ENCODE results near the gene SYVN1.
"Not testable (repeated sequence)": the region's sequence is repeated elsewhere in the genome, so short reads cannot be mapped to it uniquely, and the experiment has no call there.

Gene SYVN1

GRCh38 chr11:65126624-65127274 lies 7.6 kb downstream of the SYVN1 start:
- DNase-seq = no peak

- DNase-seq = no peak
Observed at GRCh38 chr11:65125197-65126056, 8.9 kb downstream of the SYVN1 start.

- no peak for DNase-seq
Observed at GRCh38 chr11:65124480-65125196, 9.7 kb downstream of the SYVN1 start.

GRCh38 chr11:65121865-65122696 lies 12.2 kb downstream of the SYVN1 start, which contains the start of the genes FAU and MRPL49:
FAU (minus strand) TSS chr11:65122134; CDS start chr11:65121813, 321 bp downstream.
MRPL49 (plus strand) TSS chr11:65122321; CDS start chr11:65122347, 26 bp downstream.
- peak; percentile 98 for DNase-seq

GRCh38 chr11:65121447-65121864 lies 12.9 kb downstream of the SYVN1 start:
- no peak for DNase-seq

- no peak for DNase-seq
Observed at GRCh38 chr11:65120831-65121230, 13.5 kb downstream of the SYVN1 start.

- no peak for DNase-seq
Observed at GRCh38 chr11:65119670-65119995, 14.7 kb downstream of the SYVN1 start.

GRCh38 chr11:65118891-65119669 lies 15.2 kb downstream of the SYVN1 start:
- not testable (repeated sequence) for DNase-seq

- DNase-seq = no peak
Observed at GRCh38 chr11:65118097-65118837, 16.1 kb downstream of the SYVN1 start.

- peak; percentile 95 for DNase-seq
Observed at GRCh38 chr11:65117206-65118096, 16.9 kb downstream of the SYVN1 start, which contains the start of gene ZNHIT2. ZNHIT2 (minus strand) TSS chr11:65117701; CDS start chr11:65117653, 48 bp downstream.

- DNase-seq = no peak
Observed at GRCh38 chr11:65116370-65117205, 17.7 kb downstream of the SYVN1 start.

- no peak for DNase-seq
Observed at GRCh38 chr11:65115361-65116082, 18.8 kb downstream of the SYVN1 start.

- no peak for DNase-seq
Observed at GRCh38 chr11:65114538-65115171, 19.7 kb downstream of the SYVN1 start.

- no peak for DNase-seq
Observed at GRCh38 chr11:65113839-65114238, 20.5 kb downstream of the SYVN1 start.

GRCh38 chr11:65113361-65113756 lies 21.0 kb downstream of the SYVN1 start:
- no peak for DNase-seq

GRCh38 chr11:65112546-65113360 lies 21.6 kb downstream of the SYVN1 start:
- no peak for DNase-seq
